ENCODE data around the gene TPR.

Gene TPR

DNA sequence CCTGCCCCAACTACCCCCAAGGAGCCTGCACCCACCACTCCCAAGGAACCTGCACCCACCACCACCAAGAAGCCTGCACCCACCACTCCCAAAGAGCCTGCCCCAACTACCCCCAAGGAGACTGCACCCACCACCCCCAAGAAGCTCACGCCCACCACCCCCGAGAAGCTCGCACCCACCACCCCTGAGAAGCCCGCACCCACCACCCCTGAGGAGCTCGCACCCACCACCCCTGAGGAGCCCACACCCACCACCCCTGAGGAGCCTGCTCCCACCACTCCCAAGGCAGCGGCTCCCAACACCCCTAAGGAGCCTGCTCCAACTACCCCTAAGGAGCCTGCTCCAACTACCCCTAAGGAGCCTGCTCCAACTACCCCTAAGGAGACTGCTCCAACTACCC lies 67.6 kb downstream of the TPR start:
- TF ChIP-seq FOXP2 (optimal IDR thresholded peaks at IDR 0.05; ENCODE audit: borderline replicate concordance, extremely low read depth, extremely low read length, insufficient read depth) (no peak), TAF1 (IDR thresholded peaks at IDR 0.05; ENCODE audit: borderline replicate concordance, insufficient read depth, low read length) (no peak), POLR2AphosphoS5 (IDR thresholded peaks at IDR 0.05; ENCODE audit: low read depth, low read length) (no peak), SIN3A (IDR thresholded peaks at IDR 0.05; ENCODE audit: borderline replicate concordance, insufficient read depth, low read length) (no peak)
- TF ChIP-seq, protein P1, sequence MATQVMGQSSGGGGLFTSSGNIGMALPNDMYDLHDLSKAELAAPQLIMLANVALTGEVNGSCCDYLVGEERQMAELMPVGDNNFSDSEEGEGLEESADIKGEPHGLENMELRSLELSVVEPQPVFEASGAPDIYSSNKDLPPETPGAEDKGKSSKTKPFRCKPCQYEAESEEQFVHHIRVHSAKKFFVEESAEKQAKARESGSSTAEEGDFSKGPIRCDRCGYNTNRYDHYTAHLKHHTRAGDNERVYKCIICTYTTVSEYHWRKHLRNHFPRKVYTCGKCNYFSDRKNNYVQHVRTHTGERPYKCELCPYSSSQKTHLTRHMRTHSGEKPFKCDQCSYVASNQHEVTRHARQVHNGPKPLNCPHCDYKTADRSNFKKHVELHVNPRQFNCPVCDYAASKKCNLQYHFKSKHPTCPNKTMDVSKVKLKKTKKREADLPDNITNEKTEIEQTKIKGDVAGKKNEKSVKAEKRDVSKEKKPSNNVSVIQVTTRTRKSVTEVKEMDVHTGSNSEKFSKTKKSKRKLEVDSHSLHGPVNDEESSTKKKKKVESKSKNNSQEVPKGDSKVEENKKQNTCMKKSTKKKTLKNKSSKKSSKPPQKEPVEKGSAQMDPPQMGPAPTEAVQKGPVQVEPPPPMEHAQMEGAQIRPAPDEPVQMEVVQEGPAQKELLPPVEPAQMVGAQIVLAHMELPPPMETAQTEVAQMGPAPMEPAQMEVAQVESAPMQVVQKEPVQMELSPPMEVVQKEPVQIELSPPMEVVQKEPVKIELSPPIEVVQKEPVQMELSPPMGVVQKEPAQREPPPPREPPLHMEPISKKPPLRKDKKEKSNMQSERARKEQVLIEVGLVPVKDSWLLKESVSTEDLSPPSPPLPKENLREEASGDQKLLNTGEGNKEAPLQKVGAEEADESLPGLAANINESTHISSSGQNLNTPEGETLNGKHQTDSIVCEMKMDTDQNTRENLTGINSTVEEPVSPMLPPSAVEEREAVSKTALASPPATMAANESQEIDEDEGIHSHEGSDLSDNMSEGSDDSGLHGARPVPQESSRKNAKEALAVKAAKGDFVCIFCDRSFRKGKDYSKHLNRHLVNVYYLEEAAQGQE (IDR thresholded peaks at IDR 0.05; ENCODE audit: insufficient read depth in 1 of 2, low read depth in 2 of 2, low read length in 2 of 2) = no peak

DNA sequence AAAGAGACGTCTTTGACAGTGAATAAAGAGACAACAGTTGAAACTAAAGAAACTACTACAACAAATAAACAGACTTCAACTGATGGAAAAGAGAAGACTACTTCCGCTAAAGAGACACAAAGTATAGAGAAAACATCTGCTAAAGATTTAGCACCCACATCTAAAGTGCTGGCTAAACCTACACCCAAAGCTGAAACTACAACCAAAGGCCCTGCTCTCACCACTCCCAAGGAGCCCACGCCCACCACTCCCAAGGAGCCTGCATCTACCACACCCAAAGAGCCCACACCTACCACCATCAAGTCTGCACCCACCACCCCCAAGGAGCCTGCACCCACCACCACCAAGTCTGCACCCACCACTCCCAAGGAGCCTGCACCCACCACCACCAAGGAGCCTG lies 68.5 kb downstream of the TPR start:
- TF ChIP-seq, protein P1 (IDR thresholded peaks at IDR 0.05; ENCODE audit: insufficient read depth in 1 of 2, low read depth in 2 of 2, low read length in 2 of 2) = no peak
- TF ChIP-seq TAF1 (IDR thresholded peaks at IDR 0.05; ENCODE audit: borderline replicate concordance, insufficient read depth, low read length) (no peak), SIN3A (IDR thresholded peaks at IDR 0.05; ENCODE audit: borderline replicate concordance, insufficient read depth, low read length) (no peak), POLR2AphosphoS5 (IDR thresholded peaks at IDR 0.05; ENCODE audit: low read depth, low read length) (no peak), FOXP2 (optimal IDR thresholded peaks at IDR 0.05; ENCODE audit: borderline replicate concordance, extremely low read depth, extremely low read length, insufficient read depth) (no peak)

DNA sequence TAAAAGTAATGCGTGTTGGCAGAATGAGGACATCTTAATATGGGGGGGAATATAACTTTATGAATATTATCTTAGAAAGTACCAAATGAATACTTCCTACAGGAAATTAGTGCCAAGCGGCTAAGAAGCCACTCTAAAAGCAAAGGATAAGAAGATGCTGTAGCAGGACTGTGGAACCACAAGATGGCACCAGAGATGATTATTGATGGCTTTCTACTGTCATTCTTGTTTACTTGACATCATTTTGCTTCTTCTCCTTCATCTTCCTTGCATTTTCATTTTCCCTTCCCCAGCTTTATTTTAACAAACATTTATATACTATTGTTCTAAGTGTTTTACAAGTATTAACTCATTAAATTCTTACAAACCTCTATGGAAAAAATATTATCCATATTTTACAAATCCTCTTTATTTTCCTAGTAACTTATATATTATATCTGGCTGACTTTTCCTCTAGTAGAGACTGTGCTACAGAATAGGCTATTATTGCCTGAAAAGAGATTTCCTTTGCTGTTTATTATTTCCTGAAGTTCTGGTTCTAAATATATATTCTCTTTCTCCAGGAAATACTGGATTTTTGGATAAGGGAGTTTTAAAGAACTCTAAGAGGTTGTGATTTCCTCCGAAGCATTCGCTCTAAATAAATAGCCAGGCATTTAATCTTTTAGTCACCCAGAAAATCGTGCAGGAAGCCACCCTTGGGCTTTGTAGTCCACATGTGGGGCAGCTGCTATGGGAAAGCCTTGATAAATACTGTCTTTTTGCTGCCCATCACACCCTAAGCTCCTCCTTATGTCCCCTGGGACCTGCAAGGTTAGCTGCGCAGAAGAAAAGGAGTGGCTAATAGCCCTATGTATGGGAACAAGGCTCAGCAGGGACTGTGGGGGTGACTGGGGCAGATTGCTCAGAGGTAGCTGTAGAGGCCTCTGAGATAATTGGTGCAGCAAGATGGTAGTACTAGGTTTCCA lies 69.8 kb downstream of the TPR start:
- no peak for TF ChIP-seq POLR2AphosphoS5 (IDR thresholded peaks at IDR 0.05; ENCODE audit: low read depth, low read length)
- no peak for TF ChIP-seq FOXP2 (optimal IDR thresholded peaks at IDR 0.05; ENCODE audit: borderline replicate concordance, extremely low read depth, extremely low read length, insufficient read depth)
- TF ChIP-seq, protein P1 (IDR thresholded peaks at IDR 0.05; ENCODE audit: insufficient read depth in 1 of 2, low read depth in 2 of 2, low read length in 2 of 2) = no peak
- no peak for TF ChIP-seq TAF1 (IDR thresholded peaks at IDR 0.05; ENCODE audit: borderline replicate concordance, insufficient read depth, low read length)
- no peak for TF ChIP-seq SIN3A (IDR thresholded peaks at IDR 0.05; ENCODE audit: borderline replicate concordance, insufficient read depth, low read length)

GRCh38 chr1:186303911-186304310 lies 71.1 kb downstream of the TPR start:
- TF ChIP-seq, protein P1 (IDR thresholded peaks at IDR 0.05; ENCODE audit: insufficient read depth in 1 of 2, low read depth in 2 of 2, low read length in 2 of 2) = no peak
- TF ChIP-seq SIN3A (IDR thresholded peaks at IDR 0.05; ENCODE audit: borderline replicate concordance, insufficient read depth, low read length) (no peak), TAF1 (IDR thresholded peaks at IDR 0.05; ENCODE audit: borderline replicate concordance, insufficient read depth, low read length) (no peak), FOXP2 (optimal IDR thresholded peaks at IDR 0.05; ENCODE audit: borderline replicate concordance, extremely low read depth, extremely low read length, insufficient read depth) (no peak), POLR2AphosphoS5 (IDR thresholded peaks at IDR 0.05; ENCODE audit: low read depth, low read length) (no peak)
